GM18505 (cell line): ENCODE measurements around the gene SLC38A1.

Experiments
- ATAC-seq: cut with Tn5 transposase; IDR thresholded peaks from one replicate; pipeline ENCODE4 v1.9.1; 2021; ENCODE audit not compliant: unreplicated experiment
- POLR2A ChIP-seq: IDR thresholded peaks from 4 replicates; pipeline ENCODE4 v1.6.1; 2011; ENCODE audit warnings: borderline replicate concordance; ENCODE audit not compliant: insufficient read depth, insufficient read length; ENCODE audit errors: extremely low read depth

Gene SLC38A1

DNA sequence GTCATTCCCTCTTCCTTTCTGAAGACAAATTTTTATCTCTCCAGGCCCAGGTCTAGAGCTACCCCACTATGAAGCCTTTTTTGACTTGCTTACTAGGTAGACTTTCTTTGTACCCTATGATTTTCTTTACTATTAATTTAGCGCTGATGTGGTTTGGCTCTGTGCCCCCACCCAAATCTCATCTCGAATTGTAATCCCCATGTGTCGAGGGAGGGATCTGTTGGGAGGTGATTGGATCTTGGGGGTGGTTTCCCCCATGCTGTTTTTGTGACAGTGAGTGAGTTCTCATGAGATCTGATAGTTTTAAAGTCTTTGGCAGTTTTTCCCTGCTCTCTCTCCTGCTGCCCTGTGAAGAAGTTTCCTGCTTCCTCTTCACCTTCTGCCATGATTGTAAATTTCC lies 118.1 kb downstream of the SLC38A1 start:
- TF ChIP-seq POLR2A = no peak
- no peak for ATAC-seq

DNA sequence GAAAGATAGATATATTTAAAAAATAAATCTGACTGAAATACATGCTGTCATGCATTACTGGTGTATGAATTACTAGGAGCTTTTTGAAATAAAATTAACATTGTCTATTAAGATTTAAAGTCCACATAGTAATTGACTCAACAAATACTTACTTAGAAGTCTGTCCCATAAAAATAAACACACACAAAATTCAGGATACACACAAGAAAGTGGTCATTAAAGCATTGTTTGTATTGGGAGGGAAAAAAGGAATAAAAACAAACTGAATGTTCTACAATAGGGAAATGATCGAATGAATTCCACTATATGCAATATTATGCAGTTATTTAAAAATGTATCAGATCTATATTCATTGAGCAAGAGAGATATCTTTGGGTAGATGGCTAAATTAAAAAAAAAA lies 118.9 kb downstream of the SLC38A1 start:
- no peak for ATAC-seq
- no peak for TF ChIP-seq POLR2A

DNA sequence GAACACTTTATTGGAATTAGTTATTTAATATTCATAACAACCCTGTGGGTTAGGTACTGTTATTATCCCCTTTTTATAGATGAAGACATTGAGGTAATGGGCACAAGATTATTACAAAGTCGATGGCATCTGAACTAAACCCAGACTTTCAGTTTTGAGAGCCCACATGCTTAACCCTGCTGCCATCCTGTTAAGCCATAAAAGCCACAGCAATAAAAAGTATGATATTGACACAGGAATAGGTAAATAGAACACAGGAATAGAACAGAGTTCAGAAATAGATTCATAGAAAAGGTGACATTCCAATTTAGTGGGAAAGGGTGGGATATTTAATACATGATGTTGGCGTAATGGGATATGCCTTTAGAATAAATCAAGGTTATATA lies 119.8 kb downstream of the SLC38A1 start:
- no peak for TF ChIP-seq POLR2A
- ATAC-seq = no peak

DNA sequence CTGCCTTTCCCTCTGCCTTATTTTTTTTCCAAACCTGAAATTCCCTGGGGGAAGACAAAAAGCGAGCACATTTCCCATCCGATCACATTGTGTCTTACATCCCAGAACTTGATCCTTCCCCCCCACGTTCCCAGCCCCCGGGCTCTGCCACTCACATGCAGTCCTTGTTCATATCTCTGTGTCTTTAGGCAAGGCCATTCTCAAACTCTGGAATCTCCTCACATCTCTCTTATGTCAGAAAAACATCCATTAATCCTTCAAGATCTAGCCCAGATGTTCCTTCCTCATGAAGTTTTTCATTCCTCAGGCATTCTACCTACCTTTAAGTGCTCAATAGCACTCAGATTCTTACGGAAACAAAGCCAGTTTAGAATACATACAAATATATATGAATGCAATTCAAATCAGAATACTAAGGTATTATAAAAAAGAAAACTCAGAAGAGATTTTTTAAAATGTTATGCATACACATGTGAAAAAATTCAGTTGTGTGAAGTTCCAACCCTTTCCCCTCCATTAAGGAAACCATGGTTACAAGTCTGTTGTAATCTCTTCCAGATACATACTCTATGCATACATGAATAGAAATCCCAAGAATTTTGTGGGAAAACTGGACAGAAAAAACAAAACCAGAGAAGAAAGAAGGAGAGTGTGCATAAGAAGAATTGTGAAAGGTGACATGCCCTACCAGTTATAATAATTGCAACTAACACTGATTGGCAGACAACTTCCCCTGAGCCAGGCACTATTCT lies 120.3 kb downstream of the SLC38A1 start:
- ATAC-seq = no peak
- no peak for TF ChIP-seq POLR2A

DNA sequence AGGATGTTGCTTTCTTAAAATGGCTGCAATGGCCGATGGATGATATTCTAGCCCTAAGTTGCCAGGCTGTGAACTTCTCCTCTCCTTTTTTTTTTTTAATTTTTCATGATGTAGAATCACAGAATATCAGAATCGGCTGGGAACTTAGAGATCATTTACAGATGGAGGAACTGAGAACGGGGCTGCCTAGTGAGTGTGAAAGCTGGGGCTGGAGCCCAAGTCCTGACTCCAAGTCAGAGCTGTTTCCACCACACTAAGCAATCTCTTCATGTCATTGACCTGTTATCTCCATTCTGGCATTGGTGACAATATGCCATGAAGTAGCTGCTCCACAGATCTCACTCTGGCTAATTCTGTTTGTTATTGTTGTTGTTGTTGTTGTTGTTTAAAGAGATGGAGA lies 121.7 kb downstream of the SLC38A1 start:
- TF ChIP-seq POLR2A = no peak
- no peak for ATAC-seq

DNA sequence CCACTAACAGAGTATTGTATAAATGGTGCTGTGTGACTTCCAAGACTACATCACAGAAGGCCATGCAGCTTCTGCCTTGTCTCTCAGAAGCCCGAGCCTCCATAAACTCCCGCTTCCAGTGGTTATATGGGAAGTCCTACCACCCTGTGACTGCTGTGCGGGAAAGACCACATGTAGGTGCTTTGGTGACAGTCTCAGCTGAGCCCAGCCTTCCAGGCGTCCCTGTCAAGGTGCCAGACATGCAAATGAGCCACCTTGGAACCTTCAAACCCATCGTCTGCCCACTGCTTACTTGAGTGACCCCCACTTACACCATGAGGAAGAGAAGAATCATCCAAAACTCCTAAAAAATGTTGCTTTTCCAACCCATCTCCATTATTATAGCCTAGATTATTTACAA lies 123.0 kb downstream of the SLC38A1 start:
- ATAC-seq = no peak
- no peak for TF ChIP-seq POLR2A

DNA sequence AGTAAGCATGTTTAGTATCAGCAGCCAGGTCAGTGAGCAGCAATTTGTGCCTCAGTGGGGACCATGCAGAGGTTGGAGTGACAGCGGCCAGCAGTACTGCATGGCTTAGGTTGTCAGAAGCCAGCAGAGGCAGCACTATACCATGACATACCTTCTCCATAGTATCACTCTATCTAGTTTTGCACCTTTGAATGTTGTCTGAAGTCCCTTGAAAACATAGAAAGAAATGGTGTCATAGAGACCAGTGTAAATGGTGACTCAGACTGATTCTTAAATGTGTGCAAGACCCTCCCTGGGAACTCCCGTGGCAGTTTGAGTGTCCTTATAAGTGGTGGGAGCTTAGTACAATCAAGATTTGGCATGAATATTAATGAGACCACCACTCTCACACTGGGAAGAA lies 124.4 kb downstream of the SLC38A1 start:
- no peak for TF ChIP-seq POLR2A
- no peak for ATAC-seq

DNA sequence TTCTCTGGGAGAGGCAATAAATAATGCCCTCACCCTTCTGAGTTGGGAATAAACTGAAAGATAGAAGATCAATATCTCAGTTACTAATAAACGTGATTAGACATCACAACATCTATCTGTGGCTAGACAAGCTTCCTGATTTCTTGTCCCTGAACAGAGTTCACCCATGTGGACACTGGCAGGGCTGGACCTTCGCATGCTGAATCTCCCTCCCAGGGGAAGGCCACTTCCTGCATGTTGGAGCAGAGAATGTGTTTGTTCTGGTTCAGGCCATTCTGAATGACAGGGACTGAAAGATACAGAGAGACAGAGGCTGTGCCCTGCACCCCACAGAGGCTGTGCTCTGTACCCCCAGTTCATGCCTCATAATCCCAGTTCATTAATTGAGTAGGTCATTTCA lies 132.6 kb downstream of the SLC38A1 start:
- ATAC-seq = no peak

DNA sequence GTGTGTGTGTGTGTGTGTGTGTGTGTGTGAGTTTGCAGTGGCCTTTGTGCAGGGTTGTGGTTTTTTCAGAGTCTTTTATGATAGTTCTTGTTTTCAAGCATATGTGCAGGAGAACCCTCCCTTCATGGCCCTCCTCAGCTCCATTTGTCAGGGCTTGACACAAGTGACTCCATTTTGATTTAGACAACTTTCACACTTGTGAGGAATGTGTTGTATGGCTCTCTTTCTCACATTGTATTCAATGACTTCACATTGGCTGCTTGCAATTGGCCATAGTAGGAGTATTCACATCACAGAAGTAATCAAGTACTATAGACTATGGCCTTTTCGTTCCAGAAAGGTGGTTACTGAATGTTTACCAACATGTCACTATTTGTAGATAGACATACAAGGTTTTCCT lies 133.1 kb downstream of the SLC38A1 start:
- TF ChIP-seq POLR2A = no peak

More for the DNA sequence above, 132.6 kb downstream of the SLC38A1 start:
- TF ChIP-seq POLR2A = no peak

DNA sequence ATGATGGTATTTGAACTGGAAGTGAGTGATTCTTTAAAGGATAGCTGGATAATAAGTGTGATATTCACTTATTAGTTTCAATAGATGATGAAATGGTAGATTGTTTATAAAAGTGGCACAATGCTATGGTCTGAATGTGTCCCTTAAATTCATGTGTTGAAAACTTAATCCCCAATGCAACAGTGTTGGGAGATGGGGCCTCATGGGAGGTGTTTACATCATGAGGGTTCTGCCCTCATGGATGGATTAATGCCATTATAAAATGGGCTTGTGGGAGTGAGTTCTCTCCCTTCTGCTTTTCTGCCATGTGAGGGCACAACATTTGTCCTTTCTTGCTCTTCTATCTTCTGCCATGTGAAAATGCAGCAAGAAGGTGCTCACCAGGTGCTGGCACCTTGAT lies 134.0 kb downstream of the SLC38A1 start:
- no peak for ATAC-seq
- TF ChIP-seq POLR2A = no peak

More for the DNA sequence above, 133.1 kb downstream of the SLC38A1 start:
- no peak for ATAC-seq

DNA sequence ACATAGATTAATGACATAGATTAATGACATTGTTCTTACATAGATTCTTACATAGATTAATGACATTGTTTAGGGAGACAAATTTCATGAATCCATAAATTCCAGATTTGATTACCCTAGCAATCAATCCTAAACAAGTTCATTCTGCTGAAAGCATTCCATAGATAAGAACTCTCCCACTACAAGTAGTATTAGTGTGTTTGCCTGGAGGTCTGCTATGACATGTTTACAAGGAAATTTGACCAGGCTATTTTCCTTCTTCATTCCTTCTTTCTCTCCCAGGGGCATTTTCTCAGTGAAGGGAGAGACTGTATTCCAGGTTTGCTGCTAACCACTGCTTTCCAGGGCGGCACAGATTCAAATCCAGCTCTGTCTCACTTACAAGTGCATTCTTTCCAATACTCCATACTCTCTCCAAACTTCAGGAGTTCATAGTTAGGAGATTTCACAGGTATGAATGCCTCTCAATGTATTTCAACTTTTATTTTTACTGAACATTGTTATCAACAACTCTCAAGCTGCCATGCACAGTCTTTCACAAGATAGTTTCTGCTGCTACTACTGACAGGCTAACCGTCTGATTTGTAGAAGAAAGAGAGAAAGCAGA lies 134.5 kb downstream of the SLC38A1 start:
- ATAC-seq = no peak
- no peak for TF ChIP-seq POLR2A

DNA sequence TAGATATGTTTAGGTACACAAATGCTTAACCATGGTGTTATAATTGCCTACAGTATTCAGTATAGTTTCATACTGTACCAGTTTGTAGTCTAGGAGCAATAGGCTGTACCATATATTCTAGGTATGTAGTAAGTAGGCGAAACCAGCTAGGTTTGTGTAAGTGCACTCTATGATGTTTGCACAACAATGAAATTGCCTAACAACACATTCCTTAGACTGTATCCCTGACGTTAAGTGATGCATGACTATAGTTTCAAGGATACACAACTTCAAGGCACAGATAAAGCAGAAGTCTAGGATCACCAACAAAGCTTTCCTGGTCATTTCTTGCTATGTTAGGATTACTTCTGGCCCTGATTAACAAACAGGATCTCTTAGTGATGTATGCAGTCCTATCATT lies 135.1 kb downstream of the SLC38A1 start:
- no peak for ATAC-seq
- TF ChIP-seq POLR2A = no peak
